H1 (cell line): ENCODE results near the gene SCAP. TPM values are rescaled to one million over a fixed set of nuclear protein-coding genes. Genes with fewer than 3 reads are reported as not detected.
A peak's percentile ranks its signal among the peaks of the same experiment; 100 is the strongest.

Source experiments
- CTCF ChIA-PET: fragments of 300-600 bp; sonication (Branson Sonifier 250); formaldehyde crosslinking; loops from one replicate; lab custom pipeline; 2021; ENCODE audit not compliant: partially characterized antibody; lab: Charles Lee
- POLR2A ChIA-PET: fragments of 300-600 bp; sonication (Branson Sonifier 250); formaldehyde crosslinking; loops from one replicate; lab custom pipeline; 2021; ENCODE audit warnings: inconsistent platforms; ENCODE audit not compliant: partially characterized antibody; lab: Charles Lee
- DNase-seq, 2 experiments: peaks; one replicate each; pipeline versions ENCODE4 v3.0.0 to v3.0.0-alpha.2; 2010 to 2022; ENCODE audit warnings: low spot score in 2 of 2, low read depth in 1 of 2, mixed read lengths in 1 of 2
- FAIRE-seq: peaks from 2 replicates; lab custom pipeline; 2011; peaks lifted over from hg19 to GRCh38; lab: Jason Lieb, UNC
- H2AFZ ChIP-seq: 2 replicates; pipeline ENCODE4 v1.8.1; 2012; ENCODE audit warnings: low read length, inconsistent platforms
- H2AK5ac ChIP-seq: 2 replicates; pipeline ENCODE4 v1.6.1; 2013; ENCODE audit warnings: low read depth, low read length
- H2BK120ac ChIP-seq: replicated peaks from 2 replicates; pipeline ENCODE3; 2013; ENCODE audit warnings: low read depth, low read length, inconsistent platforms
- H2BK12ac ChIP-seq: 2 replicates; pipeline ENCODE4 v1.6.1; 2013; ENCODE audit warnings: low read depth, low read length
- H2BK15ac ChIP-seq: 2 replicates; pipeline ENCODE4 v1.6.1; 2013; ENCODE audit warnings: low read length
- H2BK20ac ChIP-seq: 2 replicates; pipeline ENCODE4 v1.6.1; 2013; ENCODE audit warnings: low read length
- H2BK5ac ChIP-seq: 2 replicates; pipeline ENCODE4 v1.6.1; 2013; ENCODE audit warnings: low read depth, low read length
- H3K14ac ChIP-seq: 2 replicates; pipeline ENCODE4 v1.6.1; 2013; ENCODE audit warnings: inconsistent platforms; ENCODE audit not compliant: insufficient read length
- H3K18ac ChIP-seq: 2 replicates; pipeline ENCODE4 v1.6.1; 2013; ENCODE audit warnings: low read length; ENCODE audit errors: extremely low read depth
- H3K23ac ChIP-seq: 2 replicates; pipeline ENCODE4 v1.6.1; 2013; ENCODE audit warnings: inconsistent platforms; ENCODE audit not compliant: insufficient read length
- H3K23me2 ChIP-seq: 2 replicates; pipeline ENCODE4 v1.6.1; 2013; ENCODE audit warnings: low read depth, low read length
- H3K27ac ChIP-seq: 2 replicates; pipeline ENCODE4 v1.6.1; 2011; ENCODE audit warnings: low read depth, low read length, inconsistent platforms
- H3K27me3 ChIP-seq, 4 experiments: replicated peaks in 1 of 4; 1 replicate in 1 of 4; 2 replicates in 3 of 4; pipeline versions ENCODE4 v1.6.1 to v1.8.1; 2011 to 2013; ENCODE audit warnings: low read length in 3 of 4, mild to moderate bottlenecking in 3 of 4, inconsistent platforms in 2 of 4, mixed read lengths in 2 of 4, moderate library complexity in 1 of 4; ENCODE audit not compliant: control insufficient read depth in 3 of 4, insufficient read depth in 3 of 4; ENCODE audit errors: extremely low read depth in 1 of 4
- H3K36me3 ChIP-seq, 4 experiments: 2 replicates each; pipeline versions ENCODE4 v1.6.1 to v1.8.1; 2011 to 2013; ENCODE audit warnings: mild to moderate bottlenecking in 4 of 4, low read length in 3 of 4, moderate library complexity in 2 of 4, control low read depth in 1 of 4, inconsistent platforms in 1 of 4; ENCODE audit not compliant: insufficient read depth in 4 of 4, control insufficient read depth in 2 of 4
- H3K4ac ChIP-seq: replicated peaks from 2 replicates; pipeline ENCODE3; 2013; ENCODE audit warnings: low read length, low read depth, mixed read lengths, inconsistent platforms; ENCODE audit not compliant: insufficient read length
- H3K4me1 ChIP-seq, 4 experiments: replicated peaks in 1 of 4; 1 replicate in 1 of 4; 2 replicates in 3 of 4; pipeline versions ENCODE4 v1.6.1 to v1.8.1; 2011 to 2013; ENCODE audit warnings: low read length in 3 of 4, inconsistent platforms in 2 of 4, mixed read lengths in 1 of 4; ENCODE audit not compliant: insufficient read depth in 4 of 4, control insufficient read depth in 3 of 4
- H3K4me2 ChIP-seq, 2 experiments: 2 replicates each; pipeline versions ENCODE4 v1.6.1 to v1.8.1; 2011 to 2013; ENCODE audit warnings: low read depth in 2 of 2, low read length in 2 of 2, control low read depth in 1 of 2, inconsistent platforms in 1 of 2, mild to moderate bottlenecking in 1 of 2; ENCODE audit not compliant: insufficient read depth in 1 of 2
- H3K4me3 ChIP-seq, 4 experiments: fragments of 200-600, 300-600 bp in 1 of 4; sonication (generic), shearing (Covaris generic), sonication (Bioruptor Twin) in 1 of 4; 2 replicates each; pipeline versions ENCODE4 v1.5.1 to v1.8.1; 2011 to 2016; ENCODE audit warnings: low read length in 4 of 4, low read depth in 3 of 4, control low read depth in 2 of 4, inconsistent platforms in 2 of 4, mild to moderate bottlenecking in 2 of 4, mixed read lengths in 1 of 4, moderate library complexity in 1 of 4; ENCODE audit not compliant: insufficient read depth in 2 of 4; ENCODE audit errors: extremely low read depth in 1 of 4
- H3K56ac ChIP-seq: replicated peaks from 2 replicates; pipeline ENCODE3; 2013; ENCODE audit warnings: low read depth, mild to moderate bottlenecking, mixed read lengths, low read length, inconsistent platforms; ENCODE audit not compliant: insufficient read length
- H3K79me1 ChIP-seq: 2 replicates; pipeline ENCODE4 v1.6.1; 2013; ENCODE audit warnings: low read depth, low read length, control low read depth
- H3K79me2 ChIP-seq, 2 experiments: 2 replicates each; pipeline versions ENCODE4 v1.6.1 to v1.8.1; 2012 to 2013; ENCODE audit warnings: low read length in 2 of 2, mild to moderate bottlenecking in 2 of 2, inconsistent platforms in 1 of 2; ENCODE audit not compliant: insufficient read depth in 2 of 2, control insufficient read depth in 1 of 2
- H3K9ac ChIP-seq, 4 experiments: replicated peaks in 1 of 4; 1 replicate in 1 of 4; 2 replicates in 3 of 4; pipeline versions ENCODE4 v1.6.1 to v1.8.1; 2011 to 2013; ENCODE audit warnings: low read depth in 3 of 4, low read length in 3 of 4, control low read depth in 2 of 4, mild to moderate bottlenecking in 2 of 4, moderate library complexity in 2 of 4, inconsistent platforms in 1 of 4; ENCODE audit errors: extremely low read depth in 1 of 4
- H3K9me3 ChIP-seq, 2 experiments: 2 replicates each; pipeline versions ENCODE4 v1.6.1 to v1.8.1; 2012 to 2013; ENCODE audit warnings: mild to moderate bottlenecking in 2 of 2, moderate library complexity in 2 of 2, control low read depth in 1 of 2, inconsistent platforms in 1 of 2, low read depth in 1 of 2, low read length in 1 of 2, mixed read lengths in 1 of 2; ENCODE audit not compliant: insufficient read depth in 2 of 2
- H4K20me1 ChIP-seq, 2 experiments: replicated peaks in 1 of 2; 2 replicates each; pipeline versions ENCODE3 to v1.8.1; 2011 to 2013; ENCODE audit warnings: inconsistent platforms in 2 of 2, low read length in 2 of 2, mild to moderate bottlenecking in 1 of 2; ENCODE audit not compliant: insufficient read depth in 2 of 2, control insufficient read depth in 1 of 2
- H4K5ac ChIP-seq: 2 replicates; pipeline ENCODE4 v1.6.1; 2013; ENCODE audit warnings: low read length, low read depth, mixed read lengths, inconsistent platforms; ENCODE audit not compliant: insufficient read length
- H4K8ac ChIP-seq: 2 replicates; pipeline ENCODE4 v1.8.0; 2013; ENCODE audit warnings: mild to moderate bottlenecking, moderate library complexity, low read length, inconsistent platforms; ENCODE audit not compliant: insufficient read depth; ENCODE audit errors: extremely low read depth
- H4K91ac ChIP-seq: replicated peaks from 2 replicates; pipeline ENCODE3; 2013; ENCODE audit warnings: low read length, mixed read lengths, inconsistent platforms; ENCODE audit not compliant: insufficient read length
- CTCF ChIP-seq, 3 experiments: IDR thresholded peaks; 1 replicate in 2 of 3; 2 replicates in 1 of 3; pipeline versions ENCODE4 v1.5.1 to v1.6.1; 2011; ENCODE audit warnings: low read length in 3 of 3, mild to moderate bottlenecking in 3 of 3, inconsistent platforms in 2 of 3, low read depth in 1 of 3, moderate library complexity in 1 of 3; ENCODE audit not compliant: insufficient read depth in 1 of 3; ENCODE audit errors: control extremely low read depth in 1 of 3
- JUN ChIP-seq: IDR thresholded peaks from 2 replicates; pipeline ENCODE4 v1.6.1; 2011; ENCODE audit warnings: low read depth, mild to moderate bottlenecking, improper control_type of control experiment, low read length
- POLR2AphosphoS5 ChIP-seq: IDR thresholded peaks from 2 replicates; pipeline ENCODE4 v1.6.1; 2011; ENCODE audit warnings: low read depth, low read length
- SUZ12 ChIP-seq: fragments of 200-600 bp; sonication (generic); IDR thresholded peaks from 2 replicates; pipeline ENCODE4 v1.6.1; 2012; ENCODE audit warnings: mild to moderate bottlenecking, inconsistent platforms, low read length, moderate library complexity, mixed read lengths
- TBP ChIP-seq: IDR thresholded peaks from 2 replicates; pipeline ENCODE4 v1.6.1; 2011; ENCODE audit warnings: low read depth, low read length, improper control_type of control experiment
- WGBS, 2 experiments: shearing (Covaris generic) in 1 of 2; methylation state at CpG; one replicate each; pipeline versions ENCODE4 v1.1.6 to v1.1.7; 2013 to 2015; ENCODE audit warnings: low lambda C conversion rate in 2 of 2, mixed read lengths in 2 of 2, inconsistent platforms in 1 of 2, low coverage in 1 of 2, missing lambda C conversion rate in 1 of 2; ENCODE audit not compliant: insufficient replicate concordance in 2 of 2, insufficient coverage in 1 of 2, insufficient read length in 1 of 2; ENCODE audit errors: extremely low coverage in 1 of 2, missing lambda C conversion rate in 1 of 2; 5-methylcytosine and 5-hydroxymethylcytosine counted together
- polyA plus RNA-seq, 7 experiments: library from polyadenylated mRNA; depleted of rRNA in 3 of 7; stranded (reverse) in 5 of 7; unstranded in 2 of 7; fragments of >200 nt in 5 of 7; fragments of 200-250 nt in 2 of 7; gene quantifications; 1 replicate in 5 of 7; 2 replicates in 1 of 7; 4 replicates in 1 of 7; pipeline versions ENCODE4 v1.2.1 to v1.2.3, GENCODE V29; 2011 to 2013; ENCODE audit warnings: missing spikeins in 2 of 7, mixed read lengths in 2 of 7
- total RNA-seq: library from RNA; stranded (reverse); fragmentation: NEBNext Ultra II Directional; extraction: Animal tissue kit (Norgen Biotek cat#: 25700); gene quantifications from 2 replicates; pipeline ENCODE4 v1.2.1, GENCODE V29; 2021

Gene SCAP
- total and polyA plus RNA-seq, 2 of the 8 experiments (the other 6 are each of a cell fraction or from before 2014, with no cell fraction given), result 74.0 to 114 TPM

- POLR2A ChIA-PET, result interaction anchor here (0.9 to 1.6 kb wide), 4 partner anchors 9 to 153 kb away, joined by 3 to 5 read pairs (median 3); partner anchors contain the start of gene PTPN23
- Histone ChIP-seq H2AFZ (no peak overlapping the region), H3K18ac (no peak overlapping the region), H3K79me1 (no peaks in the 10 kb centered on the region), H4K5ac (no peak overlapping the region), H3K23me2 (no peaks in the 10 kb centered on the region), H2BK5ac (no peak overlapping the region), H3K36me3 (peaks cover 14 to 47% (median 21%) of the 10 kb centered on the region in 4 experiments), H3K79me2 (no peaks in the 10 kb centered on the region), H4K8ac (no peak overlapping the region), H2BK15ac (no peak overlapping the region), H3K4ac (no peak overlapping the region), H3K27me3 (no peaks in the 10 kb centered on the region), H3K56ac (no peak overlapping the region), H3K4me3 (no peak overlapping the region), H3K4me1 (peaks cover 0 to 2% (median 0%) of the 10 kb centered on the region in 4 experiments; a peak in 2 of 7 replicates), H4K20me1 (peaks cover 4 to 21% of the 10 kb centered on the region in 2 experiments), H2AK5ac (no peak overlapping the region), H4K91ac (no peak overlapping the region), H2BK12ac (no peak overlapping the region), H3K9ac (no peak overlapping the region), H2BK120ac (no peak overlapping the region), H2BK20ac (no peak overlapping the region), H3K27ac (no peak overlapping the region), H3K4me2 (no peak overlapping the region), H3K14ac (no peak overlapping the region), H3K9me3 (peaks cover 0 to 7% of the 10 kb centered on the region in 2 experiments; a peak in 1 of 4 replicates), H3K23ac (no peak overlapping the region)
- DNase-seq, result no peak
- 96% methylated on average over 24 of the region's 53 CpGs; no CpG with 5 or more reads in 1 of the 2 experiments for WGBS, 2 experiments
- TF ChIP-seq TBP (no peak), SUZ12 (no peak), JUN (no peak), POLR2AphosphoS5 (peak; percentile 64; the same call in 1 of the 2 replicates), CTCF (IDR thresholded peaks at IDR 0.05; ENCODE audit: control extremely low read depth in 1 of 3, insufficient read depth in 1 of 3, low read depth in 1 of 3, low read length in 3 of 3) (peak in 1 of 3 experiments; percentile 38; a peak in 1 of 4 replicates)
- no peak for FAIRE-seq
- CTCF ChIA-PET, result interaction anchor here (0.6 to 4.8 kb wide), 8 partner anchors 9 to 395 kb away, joined by 3 to 55 read pairs (median 3); no protein-coding TSS in a partner anchor
Measured at GRCh38 chr3:47418167-47419082, 57.3 kb downstream of the SCAP start.
